Fibroblast of the aortic adventitia (primary cell): Measurements from ENCODE around the gene CHST9. TPM values are rescaled to one million over a fixed set of nuclear protein-coding genes. Genes with fewer than 3 reads are reported as not detected.
"Not testable (repeated sequence)": the region's sequence is repeated elsewhere in the genome, so short reads cannot be mapped to it uniquely, and the experiment has no call there.

ENCODE experiments used
- DNase-seq: peaks from one replicate; pipeline ENCODE4 v3.0.0-alpha.2; 2010; ENCODE audit warnings: low read depth
- H3K4me3 ChIP-seq: 2 replicates; pipeline ENCODE4 v1.5.1; 2011; ENCODE audit warnings: low read depth, mild to moderate bottlenecking, control low read depth, low read length, moderate library complexity
- total RNA-seq: library from RNA; depleted of rRNA; stranded (reverse); fragments of >200 nt; gene quantifications from 2 replicates; pipeline ENCODE4 v1.2.3, GENCODE V29; 2012; ENCODE audit warnings: low replicate concordance
- TF ChIP-seq, protein P1 (sequence below): IDR thresholded peaks from 2 replicates; pipeline ENCODE4 v1.5.1; 2011; ENCODE audit warnings: mild to moderate bottlenecking, low read length, control low read depth, inconsistent platforms; ENCODE audit not compliant: insufficient read depth

Gene CHST9
- total RNA-seq, 1 donor = not detected

DNA sequence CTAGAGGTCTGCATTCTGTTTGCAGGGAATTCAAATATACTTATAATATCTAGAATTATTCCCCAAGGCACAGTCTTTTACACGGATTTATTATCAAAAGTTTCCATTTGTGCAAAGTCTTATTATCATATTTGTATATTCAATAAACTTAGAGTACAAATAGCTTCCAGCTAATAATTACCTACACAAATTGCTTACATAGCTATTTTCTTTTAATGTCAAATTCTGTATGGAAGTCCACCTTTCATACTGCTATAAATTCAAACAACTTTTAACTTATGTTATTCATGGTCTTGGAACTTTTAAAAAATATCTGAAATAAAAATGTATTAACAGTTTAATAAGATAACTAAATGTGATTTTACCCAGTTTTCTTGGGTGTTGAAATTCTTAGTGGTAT lies 13.1 kb downstream of the CHST9 start:
- no peak for DNase-seq
- no peak overlapping the region for H3K4me3 ChIP-seq
- TF ChIP-seq, protein P1, sequence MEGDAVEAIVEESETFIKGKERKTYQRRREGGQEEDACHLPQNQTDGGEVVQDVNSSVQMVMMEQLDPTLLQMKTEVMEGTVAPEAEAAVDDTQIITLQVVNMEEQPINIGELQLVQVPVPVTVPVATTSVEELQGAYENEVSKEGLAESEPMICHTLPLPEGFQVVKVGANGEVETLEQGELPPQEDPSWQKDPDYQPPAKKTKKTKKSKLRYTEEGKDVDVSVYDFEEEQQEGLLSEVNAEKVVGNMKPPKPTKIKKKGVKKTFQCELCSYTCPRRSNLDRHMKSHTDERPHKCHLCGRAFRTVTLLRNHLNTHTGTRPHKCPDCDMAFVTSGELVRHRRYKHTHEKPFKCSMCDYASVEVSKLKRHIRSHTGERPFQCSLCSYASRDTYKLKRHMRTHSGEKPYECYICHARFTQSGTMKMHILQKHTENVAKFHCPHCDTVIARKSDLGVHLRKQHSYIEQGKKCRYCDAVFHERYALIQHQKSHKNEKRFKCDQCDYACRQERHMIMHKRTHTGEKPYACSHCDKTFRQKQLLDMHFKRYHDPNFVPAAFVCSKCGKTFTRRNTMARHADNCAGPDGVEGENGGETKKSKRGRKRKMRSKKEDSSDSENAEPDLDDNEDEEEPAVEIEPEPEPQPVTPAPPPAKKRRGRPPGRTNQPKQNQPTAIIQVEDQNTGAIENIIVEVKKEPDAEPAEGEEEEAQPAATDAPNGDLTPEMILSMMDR = no peak

DNA sequence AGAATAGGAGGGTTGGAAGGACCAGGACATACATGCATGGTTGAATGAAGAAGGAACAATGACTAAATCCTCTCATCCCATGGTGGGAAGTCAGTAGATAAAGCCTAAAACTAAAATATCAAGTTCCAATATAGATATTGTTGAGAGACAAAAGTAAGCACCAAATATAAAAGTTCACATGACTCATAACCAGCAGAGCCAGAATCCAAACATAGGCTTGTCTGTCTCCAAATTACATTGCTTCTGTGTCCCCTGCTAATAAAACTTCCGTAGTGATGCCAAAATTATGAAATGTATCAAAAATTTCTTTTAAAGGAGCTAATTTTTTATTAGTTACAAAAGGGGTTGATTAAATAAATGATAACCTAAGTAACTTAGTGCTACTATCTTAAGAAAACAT lies 19.7 kb downstream of the CHST9 start:
- DNase-seq = no peak
- TF ChIP-seq, protein P1 = no peak
- no peak overlapping the region for H3K4me3 ChIP-seq

DNA sequence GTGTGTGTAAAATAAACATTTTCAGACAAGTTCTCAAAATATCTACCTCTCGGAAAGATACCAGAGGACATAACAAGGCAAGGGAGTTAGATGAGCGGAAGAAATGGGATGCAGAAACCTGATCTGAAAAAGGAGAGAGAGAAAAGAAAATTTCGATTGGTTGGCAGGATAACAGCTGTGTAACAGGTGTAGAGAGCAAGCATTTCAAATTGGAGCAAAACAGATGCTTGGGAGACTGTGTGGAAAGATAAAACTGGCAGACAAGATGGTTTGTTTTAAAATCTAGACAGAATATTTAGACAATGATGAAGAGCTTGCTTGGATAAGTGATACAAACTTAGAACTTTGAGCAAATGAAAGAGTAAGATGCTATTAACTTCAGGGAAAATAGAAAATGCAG lies 20.2 kb downstream of the CHST9 start:
- TF ChIP-seq, protein P1 = no peak
- no peak for DNase-seq
- no peak overlapping the region for H3K4me3 ChIP-seq

DNA sequence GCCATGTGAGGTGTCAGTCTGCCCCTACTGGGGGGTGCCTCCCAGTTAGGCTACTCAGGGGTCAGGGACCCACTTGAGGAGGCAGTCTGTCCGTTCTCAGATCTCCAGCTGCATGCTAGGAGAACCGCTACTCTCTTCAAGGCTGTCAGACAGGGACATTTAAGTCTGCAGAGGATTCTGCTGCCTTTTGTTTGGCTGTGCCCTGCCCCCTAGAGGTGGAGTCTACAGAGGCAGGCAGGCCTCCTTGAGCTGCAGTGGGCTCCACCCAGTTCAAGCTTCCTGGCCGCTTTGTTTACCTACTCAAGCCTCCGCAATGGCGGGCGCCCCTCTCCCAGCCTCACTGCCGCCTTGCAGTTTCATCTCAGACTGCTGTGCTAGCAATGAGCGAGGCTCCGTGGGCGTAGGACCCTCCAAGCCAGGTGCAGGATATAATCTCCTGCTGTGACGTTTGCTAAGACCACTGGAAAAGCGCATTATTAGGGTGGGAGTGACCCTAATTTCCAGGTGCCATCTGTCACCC lies 21.9 kb downstream of the CHST9 start:
- not testable (repeated sequence) for DNase-seq, H3K4me3 ChIP-seq

DNA sequence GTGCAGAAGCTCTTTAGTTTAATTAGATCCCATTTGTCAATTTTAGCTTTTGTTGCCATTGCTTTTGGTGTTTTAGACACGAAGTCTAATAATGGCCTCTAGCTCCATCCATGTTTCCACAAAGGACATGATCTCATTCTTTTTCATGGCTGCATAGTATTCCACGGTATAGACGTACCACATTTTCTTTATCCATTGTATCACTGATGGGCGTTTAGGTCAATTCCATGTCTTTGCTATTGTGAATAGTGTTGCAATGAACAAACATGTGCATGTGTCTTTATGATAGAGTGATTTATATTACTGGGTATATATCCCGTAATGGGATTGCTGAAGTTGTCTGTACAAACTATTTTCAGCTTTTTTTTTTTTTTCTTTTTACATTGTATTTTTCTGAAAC lies 35.9 kb downstream of the CHST9 start:
- not testable (repeated sequence) for DNase-seq, H3K4me3 ChIP-seq

DNA sequence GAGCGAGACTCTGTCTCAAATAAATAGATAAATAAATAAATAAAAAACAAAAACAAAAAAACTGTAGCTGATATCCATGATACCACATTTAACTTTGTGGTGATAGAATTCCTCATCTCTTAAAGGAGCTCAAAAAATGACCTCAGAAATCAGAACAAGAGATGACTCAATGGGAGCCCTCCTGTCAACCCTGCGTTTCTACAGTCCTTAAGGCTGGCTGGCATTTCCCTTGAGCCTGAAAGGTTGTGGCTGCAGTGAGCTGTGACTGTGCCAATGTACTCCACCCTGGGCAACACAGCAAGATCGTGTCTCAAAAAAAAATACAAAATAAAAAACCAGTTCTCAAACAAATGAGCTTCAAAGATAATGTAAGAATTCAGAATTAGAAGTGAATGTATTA lies 40.4 kb downstream of the CHST9 start:
- DNase-seq = no peak
- H3K4me3 ChIP-seq = no peak overlapping the region
- TF ChIP-seq, protein P1 = no peak

DNA sequence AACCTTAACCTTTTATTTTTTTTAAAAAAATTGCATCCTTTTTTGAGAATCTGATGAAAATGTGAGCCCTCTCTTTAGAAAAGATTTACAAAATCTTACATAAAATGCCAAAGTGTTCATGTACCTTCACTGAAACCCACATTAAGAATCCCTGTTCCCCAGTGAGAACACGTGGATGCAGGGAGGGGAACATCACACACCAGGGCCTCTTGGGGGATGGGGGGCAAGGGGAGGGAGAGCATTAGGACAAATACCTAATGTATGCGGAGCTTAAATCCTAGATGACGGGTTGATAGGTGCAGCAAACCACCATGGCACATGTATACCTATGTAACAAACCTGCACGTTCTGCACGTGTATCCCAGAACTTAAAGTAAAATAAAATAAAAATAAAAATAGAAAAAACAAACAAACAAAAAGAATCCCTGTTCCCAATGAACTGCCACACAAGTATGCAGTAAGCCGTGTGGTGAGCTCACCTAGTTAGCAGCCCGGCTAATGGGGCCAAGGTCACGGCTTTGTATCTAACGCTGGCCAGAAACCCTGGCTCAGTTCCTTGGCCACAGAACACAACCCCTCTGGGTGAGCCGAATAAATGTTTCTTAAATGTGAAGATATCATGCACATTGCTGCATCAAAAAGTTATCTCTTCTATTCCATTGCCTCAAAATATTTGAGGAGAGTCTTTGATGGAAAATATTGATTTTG lies 41.4 kb downstream of the CHST9 start:
- TF ChIP-seq, protein P1 = no peak
- DNase-seq = no peak

DNA sequence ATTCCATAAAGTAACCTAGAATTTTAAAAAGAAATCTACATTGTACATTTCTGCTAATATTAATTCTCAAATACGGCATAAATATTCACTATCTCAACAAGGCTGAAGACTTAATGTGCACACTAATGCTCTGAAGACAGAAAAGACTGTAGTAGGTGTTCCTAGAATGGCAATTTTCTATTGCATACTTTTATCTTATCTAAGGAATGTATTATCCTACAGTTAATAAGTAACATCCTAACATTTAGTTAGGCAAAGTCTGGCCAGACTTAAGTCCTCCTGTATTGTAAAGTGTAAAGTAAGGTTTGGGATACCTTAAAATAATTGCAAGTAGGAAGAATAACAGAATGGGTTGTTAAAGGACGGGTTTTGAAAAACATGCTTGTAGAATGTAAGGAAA lies 42.2 kb downstream of the CHST9 start:
- no peak for DNase-seq
- TF ChIP-seq, protein P1 = no peak
- no peak overlapping the region for H3K4me3 ChIP-seq

More for the DNA sequence above, 41.4 kb downstream of the CHST9 start:
- no peak overlapping the region for H3K4me3 ChIP-seq
